H1 (cell line): ENCODE measurements around the gene COMMD1. TPM values are rescaled to one million over a fixed set of nuclear protein-coding genes. Genes with fewer than 3 reads are reported as not detected.

Experiments
- CHD7 ChIP-seq: fragments of 300-600 bp; sonication (generic); IDR thresholded peaks from 2 replicates; pipeline ENCODE4 v1.7.1; 2012; ENCODE audit warnings: low read length, moderate library complexity, mild to moderate bottlenecking, inconsistent platforms; ENCODE audit not compliant: insufficient replicate concordance
- MAX ChIP-seq: IDR thresholded peaks from 2 replicates; pipeline ENCODE4 v1.6.1; 2012; ENCODE audit warnings: inconsistent platforms
- polyA plus RNA-seq, 7 experiments: library from polyadenylated mRNA; depleted of rRNA in 3 of 7; stranded (reverse) in 5 of 7; unstranded in 2 of 7; fragments of >200 nt in 5 of 7; fragments of 200-250 nt in 2 of 7; gene quantifications; 1 replicate in 5 of 7; 2 replicates in 1 of 7; 4 replicates in 1 of 7; pipeline versions ENCODE4 v1.2.1 to v1.2.3, GENCODE V29; 2011 to 2013; ENCODE audit warnings: missing spikeins in 2 of 7, mixed read lengths in 2 of 7
- total RNA-seq: library from RNA; stranded (reverse); fragmentation: NEBNext Ultra II Directional; extraction: Animal tissue kit (Norgen Biotek cat#: 25700); gene quantifications from 2 replicates; pipeline ENCODE4 v1.2.1, GENCODE V29; 2021

COMMD1 gene
- total and polyA plus RNA-seq, 2 of the 8 experiments (the other 6 are each of a cell fraction or from before 2014, with no cell fraction given), result 23.5 to 28.3 TPM

- TF ChIP-seq CHD7 (no peak), MAX (no peak)
These were observed 242.3 kb downstream of the COMMD1 start (continued) for GRCh38 chr2:62147610-62148301.
